K562 (cell line): ENCODE results near the gene GRIK2.

Experiments used
- CBFB ChIP-seq: sonication (generic); formaldehyde crosslinking; IDR thresholded peaks from 2 replicates; pipeline ENCODE4 v1.4.0; 2020; ENCODE audit warnings: mild to moderate bottlenecking, missing genetic modification reagents
- CTCF ChIP-seq, 3 experiments: IDR thresholded peaks in 2 of 3; conservative IDR thresholded peaks in 1 of 3; 2 replicates each; pipeline ENCODE4 v1.5.1; 2011 to 2012; ENCODE audit warnings: low read length in 3 of 3, mild to moderate bottlenecking in 3 of 3, control low read depth in 2 of 3, improper control_type of control experiment in 1 of 3, inconsistent platforms in 1 of 3, low read depth in 1 of 3, mixed read lengths in 1 of 3, moderate library complexity in 1 of 3; ENCODE audit not compliant: insufficient read depth in 2 of 3
- EP400 ChIP-seq: fragments of 450-650 bp; IDR thresholded peaks from 2 replicates; pipeline ENCODE4 v1.6.1; 2017; ENCODE audit warnings: antibody characterized with exemption, mild to moderate bottlenecking, moderate library complexity
- FIP1L1 ChIP-seq: fragments of 200-400 bp; formaldehyde crosslinking; IDR thresholded peaks from 2 replicates; pipeline ENCODE4 v1.6.1; 2018; ENCODE audit warnings: mild to moderate bottlenecking, low read depth, low read length; ENCODE audit not compliant: poor library complexity, severe bottlenecking
- NBN ChIP-seq: fragments of 450-650 bp; IDR thresholded peaks from 2 replicates; pipeline ENCODE4 v1.6.1; 2016; ENCODE audit warnings: low read depth, mild to moderate bottlenecking
- SOX6 ChIP-seq: fragments of 450-650 bp; IDR thresholded peaks from 2 replicates; pipeline ENCODE4 v1.6.1; 2014; ENCODE audit warnings: mild to moderate bottlenecking
- SP2 ChIP-seq: IDR thresholded peaks from 2 replicates; pipeline ENCODE4 v1.6.1; 2011; ENCODE audit warnings: mild to moderate bottlenecking, low read depth, low read length, moderate library complexity; ENCODE audit not compliant: poor library complexity, severe bottlenecking; ENCODE audit errors: extremely low read depth
- SRF ChIP-seq, 2 experiments: fragments of 250-450, 450-650 bp in 1 of 2; sonication (Bioruptor Pico) in 1 of 2; sonication (generic) in 1 of 2; formaldehyde crosslinking; IDR thresholded peaks; 2 replicates each; pipeline versions ENCODE4 v1.5.0 to v1.5.1; 2020 to 2022; ENCODE audit warnings: mild to moderate bottlenecking in 1 of 2, missing genetic modification reagents in 1 of 2
- TRIM24 ChIP-seq, 2 experiments: fragments of 450-650 bp; IDR thresholded peaks; 2 replicates each; pipeline ENCODE4 v1.6.1; 2016
- ZNF3 ChIP-seq: fragments of 250-450 bp; sonication (Bioruptor Pico); IDR thresholded peaks from 2 replicates; pipeline ENCODE4 v1.5.0; 2021; ENCODE audit warnings: mild to moderate bottlenecking, moderate library complexity
- ZNF655 ChIP-seq: fragments of 250-450 bp; sonication (Bioruptor Pico); IDR thresholded peaks from 2 replicates; pipeline ENCODE4 v1.5.0; 2021
- TF ChIP-seq, protein P1 (sequence below): sonication (generic); formaldehyde crosslinking; IDR thresholded peaks from 2 replicates; pipeline ENCODE4 v1.8.0; 2022; ENCODE audit warnings: missing genetic modification reagents, mild to moderate bottlenecking, borderline replicate concordance
- TF ChIP-seq, protein P2 (sequence below): fragments of 450-650 bp; formaldehyde crosslinking; IDR thresholded peaks from 2 replicates; pipeline ENCODE4 v1.4.0; 2020; ENCODE audit warnings: mild to moderate bottlenecking, moderate library complexity

- TF ChIP-seq, protein P1, sequence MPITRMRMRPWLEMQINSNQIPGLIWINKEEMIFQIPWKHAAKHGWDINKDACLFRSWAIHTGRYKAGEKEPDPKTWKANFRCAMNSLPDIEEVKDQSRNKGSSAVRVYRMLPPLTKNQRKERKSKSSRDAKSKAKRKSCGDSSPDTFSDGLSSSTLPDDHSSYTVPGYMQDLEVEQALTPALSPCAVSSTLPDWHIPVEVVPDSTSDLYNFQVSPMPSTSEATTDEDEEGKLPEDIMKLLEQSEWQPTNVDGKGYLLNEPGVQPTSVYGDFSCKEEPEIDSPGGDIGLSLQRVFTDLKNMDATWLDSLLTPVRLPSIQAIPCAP (CRISPR knock-in tag), result no peak
- no peak for TF ChIP-seq CTCF (IDR thresholded peaks at IDR 0.05 in 2 of 3, conservative IDR thresholded peaks at IDR 0.05 in 1 of 3; ENCODE audit: insufficient read depth in 2 of 3, low read depth in 1 of 3, low read length in 3 of 3)
- no peak for TF ChIP-seq SP2
- no peak for TF ChIP-seq FIP1L1
- no peak for TF ChIP-seq NBN
- no peak for TF ChIP-seq ZNF3 (CRISPR knock-in tag)
- no peak for TF ChIP-seq SOX6
- TF ChIP-seq TRIM24 (IDR thresholded peaks at IDR 0.05), result no peak
- TF ChIP-seq CBFB, result no peak
- TF ChIP-seq SRF (CRISPR knock-in tag; IDR thresholded peaks at IDR 0.05), result no peak
- no peak for TF ChIP-seq EP400
- TF ChIP-seq ZNF655 (CRISPR knock-in tag), result no peak
- TF ChIP-seq, protein P2, sequence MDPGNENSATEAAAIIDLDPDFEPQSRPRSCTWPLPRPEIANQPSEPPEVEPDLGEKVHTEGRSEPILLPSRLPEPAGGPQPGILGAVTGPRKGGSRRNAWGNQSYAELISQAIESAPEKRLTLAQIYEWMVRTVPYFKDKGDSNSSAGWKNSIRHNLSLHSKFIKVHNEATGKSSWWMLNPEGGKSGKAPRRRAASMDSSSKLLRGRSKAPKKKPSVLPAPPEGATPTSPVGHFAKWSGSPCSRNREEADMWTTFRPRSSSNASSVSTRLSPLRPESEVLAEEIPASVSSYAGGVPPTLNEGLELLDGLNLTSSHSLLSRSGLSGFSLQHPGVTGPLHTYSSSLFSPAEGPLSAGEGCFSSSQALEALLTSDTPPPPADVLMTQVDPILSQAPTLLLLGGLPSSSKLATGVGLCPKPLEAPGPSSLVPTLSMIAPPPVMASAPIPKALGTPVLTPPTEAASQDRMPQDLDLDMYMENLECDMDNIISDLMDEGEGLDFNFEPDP (CRISPR knock-in tag), result no peak
Observed at GRCh38 chr6:101700655-101701054, 307.1 kb downstream of the GRIK2 start.
